RWPE1 (cell line): ENCODE results near the gene NINJ1.

ENCODE experiments used
- CTCF ChIA-PET: fragments of 350-600 bp; sonication (Branson Sonifier 250); formaldehyde crosslinking; extraction: SDS; loops from one replicate; lab custom pipeline; 2021; lab: Yijun Ruan, JAX
- POLR2A ChIA-PET: fragments of 400-600 bp; formaldehyde crosslinking; extraction: SDS; loops from one replicate; lab custom pipeline; 2020; ENCODE audit warnings: antibody characterized with exemption; ENCODE audit not compliant: low non-redundant PET; lab: Yijun Ruan, JAX
- DNase-seq: peaks from one replicate; pipeline ENCODE4 v3.0.0; 2012; ENCODE audit warnings: low spot score
- H3K27ac ChIP-seq: fragments of 450-650 bp; 2 replicates; pipeline ENCODE4 v1.5.1; 2017
- TF ChIP-seq, protein P1 (sequence below): fragments of 450-650 bp; conservative IDR thresholded peaks from 2 replicates; pipeline ENCODE4 v1.5.1; 2017; ENCODE audit warnings: low read depth, mild to moderate bottlenecking

Gene NINJ1

GRCh38 chr9:93092251-93092991, 41.6 kb downstream of the NINJ1 start:
- DNase-seq = no peak
- TF ChIP-seq, protein P1, sequence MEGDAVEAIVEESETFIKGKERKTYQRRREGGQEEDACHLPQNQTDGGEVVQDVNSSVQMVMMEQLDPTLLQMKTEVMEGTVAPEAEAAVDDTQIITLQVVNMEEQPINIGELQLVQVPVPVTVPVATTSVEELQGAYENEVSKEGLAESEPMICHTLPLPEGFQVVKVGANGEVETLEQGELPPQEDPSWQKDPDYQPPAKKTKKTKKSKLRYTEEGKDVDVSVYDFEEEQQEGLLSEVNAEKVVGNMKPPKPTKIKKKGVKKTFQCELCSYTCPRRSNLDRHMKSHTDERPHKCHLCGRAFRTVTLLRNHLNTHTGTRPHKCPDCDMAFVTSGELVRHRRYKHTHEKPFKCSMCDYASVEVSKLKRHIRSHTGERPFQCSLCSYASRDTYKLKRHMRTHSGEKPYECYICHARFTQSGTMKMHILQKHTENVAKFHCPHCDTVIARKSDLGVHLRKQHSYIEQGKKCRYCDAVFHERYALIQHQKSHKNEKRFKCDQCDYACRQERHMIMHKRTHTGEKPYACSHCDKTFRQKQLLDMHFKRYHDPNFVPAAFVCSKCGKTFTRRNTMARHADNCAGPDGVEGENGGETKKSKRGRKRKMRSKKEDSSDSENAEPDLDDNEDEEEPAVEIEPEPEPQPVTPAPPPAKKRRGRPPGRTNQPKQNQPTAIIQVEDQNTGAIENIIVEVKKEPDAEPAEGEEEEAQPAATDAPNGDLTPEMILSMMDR = no peak
- CTCF ChIA-PET = no interaction called here
- peak overlapping the region; percentile 94 for H3K27ac ChIP-seq
- POLR2A ChIA-PET = no interaction called here

GRCh38 chr9:93091453-93092081, 42.5 kb downstream of the NINJ1 start:
- peak; percentile 55 for DNase-seq
- peak overlapping the region; percentile 94 for H3K27ac ChIP-seq
- TF ChIP-seq, protein P1 = no peak
- ChIA-PET CTCF (no interaction called here), POLR2A (interaction anchor here (0.5 kb wide), 1 partner anchor 22 kb away, joined by 3 read pairs; no protein-coding TSS in a partner anchor)

GRCh38 chr9:93091056-93091452, 43.0 kb downstream of the NINJ1 start:
- CTCF ChIA-PET = interaction anchor here (0.6 kb wide), 1 partner anchor 37 kb away, joined by 3 read pairs; no protein-coding TSS in a partner anchor
- H3K27ac ChIP-seq = no peak overlapping the region; the same call in 1 of the 2 replicates
- POLR2A ChIA-PET = interaction anchor here (0.5 kb wide), 1 partner anchor 22 kb away, joined by 3 read pairs; no protein-coding TSS in a partner anchor
- no peak for DNase-seq
- TF ChIP-seq, protein P1 = no peak

GRCh38 chr9:93090091-93090655, 43.9 kb downstream of the NINJ1 start:
- DNase-seq = no peak
- ChIA-PET CTCF (interaction anchor here (0.6 kb wide), 3 partner anchors 36 to 214 kb away, joined by 3 to 6 read pairs (median 3); no protein-coding TSS in a partner anchor), POLR2A (interaction anchor here (1.0 kb wide), 1 partner anchor 15 kb away, joined by 7 read pairs; no protein-coding TSS in a partner anchor)
- TF ChIP-seq, protein P1 = no peak
- no peak overlapping the region for H3K27ac ChIP-seq

- CTCF ChIA-PET = interaction anchor here (0.6 kb wide), 2 partner anchors 86 to 214 kb away, joined by 3 to 6 read pairs; no protein-coding TSS in a partner anchor
- POLR2A ChIA-PET = interaction anchor here (1.0 kb wide), 1 partner anchor 15 kb away, joined by 7 read pairs; no protein-coding TSS in a partner anchor
- no peak overlapping the region for H3K27ac ChIP-seq
- DNase-seq = no peak
- TF ChIP-seq, protein P1 = no peak
These were observed 44.5 kb downstream of the NINJ1 start for GRCh38 chr9:93089481-93089991.

GRCh38 chr9:93089024-93089423, 45.0 kb downstream of the NINJ1 start:
- TF ChIP-seq, protein P1 = no peak
- H3K27ac ChIP-seq = no peak overlapping the region
- ChIA-PET POLR2A (no interaction called here), CTCF (no interaction called here)
- DNase-seq = no peak
